NCI-H2227 (cell line): Measurements from ENCODE around the gene CDC42EP3.

Experiments used
- DNase-seq: peaks from one replicate; lab custom pipeline; 2025; ENCODE audit not compliant: unreplicated experiment; lab: John Stamatoyannopoulos, UW

CDC42EP3 gene

GRCh38 chr2:37619959-37620300 lies 51.5 kb downstream of the CDC42EP3 start:
- DNase-seq: no peak

DNA sequence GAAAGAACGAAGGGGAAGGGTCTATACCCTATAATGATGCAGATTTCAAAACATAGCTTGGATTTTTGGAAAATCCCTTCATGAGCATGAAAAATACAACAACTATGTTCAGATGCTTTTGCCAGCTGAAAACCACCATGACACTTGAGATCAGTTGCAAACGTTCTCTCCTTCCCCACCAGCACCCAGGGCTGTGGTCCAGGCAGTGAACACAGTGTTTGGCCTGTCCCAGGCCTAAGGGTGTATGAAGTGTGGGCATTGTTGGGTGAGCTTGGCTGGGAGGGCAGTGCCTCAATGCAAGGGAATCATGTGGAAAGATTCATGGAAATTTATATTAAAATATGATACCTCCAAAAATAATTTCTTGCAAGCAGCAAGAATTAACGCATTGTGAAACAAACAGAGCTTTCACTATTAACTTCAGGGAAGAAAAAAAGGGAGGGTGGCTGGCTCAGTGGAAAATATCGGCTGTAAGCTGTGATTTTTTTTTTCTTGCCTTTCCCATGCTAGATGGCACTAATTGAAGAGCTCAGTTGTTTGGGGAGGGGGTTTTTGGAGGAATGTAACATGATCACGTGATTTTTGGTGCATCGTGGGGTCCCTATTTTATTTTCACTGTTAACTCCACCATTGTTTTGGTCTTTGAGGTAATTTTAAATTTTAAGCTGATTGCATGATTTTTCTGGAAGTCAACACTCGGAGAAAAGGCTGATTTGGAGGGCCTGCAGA lies 52.0 kb downstream of the CDC42EP3 start:
- DNase-seq: no peak

GRCh38 chr2:37618326-37618725 lies 53.1 kb downstream of the CDC42EP3 start:
- DNase-seq: no peak

DNA sequence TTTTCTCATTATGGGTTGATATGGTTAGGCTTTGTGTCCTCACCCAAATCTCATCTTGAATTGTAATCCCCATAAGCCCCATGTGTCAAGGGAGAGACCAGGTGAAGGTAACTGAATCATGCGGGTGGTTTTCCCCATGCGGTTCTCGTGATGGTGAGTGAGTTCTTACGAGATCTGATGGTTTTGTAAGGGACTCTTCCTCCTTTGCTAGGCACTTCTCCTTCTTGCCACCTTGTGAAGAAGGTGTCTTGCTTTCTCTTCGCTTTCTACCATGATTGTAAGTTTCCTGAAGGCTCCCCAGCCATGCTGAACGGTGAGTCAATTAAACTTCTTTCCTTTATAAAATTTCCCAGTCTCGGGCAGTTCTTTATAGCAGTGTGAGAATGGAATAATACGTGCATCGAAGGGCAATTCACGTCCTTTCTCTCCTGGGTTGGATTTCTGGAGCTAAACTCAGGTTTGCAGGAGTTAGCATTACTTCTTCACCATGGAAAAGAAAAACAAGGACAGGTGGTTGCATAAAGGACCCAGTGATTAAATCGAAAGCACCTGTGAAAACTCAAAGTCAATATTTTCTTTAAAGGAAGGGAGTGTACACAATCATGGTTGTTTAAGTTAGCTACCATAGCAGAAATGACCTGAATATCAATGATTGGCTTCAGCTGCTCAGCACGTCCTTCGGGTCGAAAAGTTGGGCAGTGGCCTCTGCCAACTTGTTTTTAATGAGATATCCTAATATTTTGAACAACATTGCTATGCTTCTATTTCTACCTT lies 54.1 kb downstream of the CDC42EP3 start:
- no peak for DNase-seq

DNA sequence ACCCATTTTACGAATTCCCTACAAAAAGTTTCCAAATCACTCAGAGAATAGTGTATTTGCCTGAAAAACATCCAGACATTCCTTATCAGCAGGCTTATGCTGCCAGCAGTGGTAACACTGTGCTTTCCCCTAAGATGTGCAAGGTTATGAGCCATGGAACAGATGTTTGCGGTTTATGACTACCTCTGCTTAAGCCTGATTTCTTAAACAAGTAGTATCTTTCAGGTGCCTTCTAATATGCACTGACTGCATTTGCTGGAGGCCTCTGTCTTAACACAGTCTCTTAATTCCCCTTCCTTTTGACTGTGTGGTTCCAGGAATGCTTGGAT lies 54.8 kb downstream of the CDC42EP3 start:
- no peak for DNase-seq

DNA sequence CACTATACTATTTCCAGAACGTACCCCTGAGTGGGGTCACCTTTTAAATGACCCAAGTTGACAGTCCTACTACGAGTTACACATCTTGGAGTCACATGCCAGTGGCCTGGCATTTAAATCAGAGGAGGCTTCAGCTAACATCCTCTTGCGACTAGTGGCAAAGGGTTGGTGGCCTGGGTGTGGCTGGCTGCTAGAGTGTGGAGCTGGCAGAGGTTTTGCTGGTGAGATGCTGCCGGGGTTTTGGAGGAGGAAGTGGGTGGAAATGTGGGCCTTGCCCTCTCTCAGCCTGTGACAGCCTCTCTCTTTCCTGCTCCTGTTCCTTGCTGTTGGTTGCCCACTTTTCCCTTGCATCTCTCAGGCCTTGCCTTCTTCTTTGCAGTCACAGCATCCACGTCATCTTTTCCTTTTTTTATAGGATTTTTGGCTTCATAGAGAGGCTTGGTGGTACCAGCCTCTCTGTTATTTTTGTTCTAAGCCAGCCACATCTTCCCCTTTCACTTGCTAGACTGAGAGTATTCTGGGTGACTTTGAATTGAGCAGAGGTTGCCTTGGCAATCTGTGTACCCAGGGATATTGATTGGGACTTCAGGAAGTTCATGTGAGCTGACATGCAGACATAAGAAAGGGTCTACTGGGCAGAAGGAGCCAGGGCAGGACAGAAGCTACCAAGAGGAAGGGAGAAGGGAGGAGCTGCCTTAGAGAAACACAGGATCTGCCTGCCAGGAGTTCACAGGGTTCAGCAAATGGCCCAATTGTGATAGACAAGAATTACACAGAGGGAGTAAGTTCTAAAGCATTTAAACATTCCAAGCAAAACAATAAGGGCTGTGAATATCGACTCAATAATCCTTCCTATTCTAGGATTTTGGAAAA lies 55.4 kb downstream of the CDC42EP3 start:
- no peak for DNase-seq

GRCh38 chr2:37614061-37614738 lies 57.2 kb downstream of the CDC42EP3 start:
- no peak for DNase-seq

- no peak for DNase-seq
Observed at GRCh38 chr2:37612382-37612781, 59.1 kb downstream of the CDC42EP3 start.

DNA sequence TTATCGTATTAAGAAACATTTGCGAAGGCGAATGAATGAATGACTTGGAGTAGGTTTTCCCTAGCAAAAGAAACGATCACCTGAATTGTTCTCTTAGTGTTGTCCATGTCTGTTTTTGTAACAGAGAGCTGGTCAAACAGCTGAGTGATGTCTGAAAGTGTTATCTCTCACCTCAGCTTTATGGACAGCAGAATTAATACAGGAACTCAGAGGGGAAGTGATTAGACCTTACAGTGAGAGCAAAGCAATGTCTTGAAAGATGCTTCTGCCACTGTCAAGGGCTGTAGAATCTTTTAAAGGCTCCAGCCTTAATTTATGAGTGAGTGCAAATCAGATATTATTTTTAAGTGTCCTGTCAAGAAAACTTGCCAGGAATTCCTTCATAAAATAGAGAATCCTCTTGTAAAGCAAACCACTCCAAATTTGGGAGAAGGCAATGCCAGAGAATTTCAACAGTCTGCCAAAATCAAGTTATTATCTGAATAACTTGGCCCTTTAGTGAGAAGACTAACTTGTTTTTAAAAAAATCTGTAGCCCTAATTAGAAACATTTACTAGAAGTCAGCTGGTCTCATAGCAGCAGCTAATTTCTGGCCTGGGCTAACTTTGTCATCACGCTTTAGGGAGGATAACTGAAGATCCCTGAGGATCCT lies 60.7 kb downstream of the CDC42EP3 start:
- no peak for DNase-seq

DNA sequence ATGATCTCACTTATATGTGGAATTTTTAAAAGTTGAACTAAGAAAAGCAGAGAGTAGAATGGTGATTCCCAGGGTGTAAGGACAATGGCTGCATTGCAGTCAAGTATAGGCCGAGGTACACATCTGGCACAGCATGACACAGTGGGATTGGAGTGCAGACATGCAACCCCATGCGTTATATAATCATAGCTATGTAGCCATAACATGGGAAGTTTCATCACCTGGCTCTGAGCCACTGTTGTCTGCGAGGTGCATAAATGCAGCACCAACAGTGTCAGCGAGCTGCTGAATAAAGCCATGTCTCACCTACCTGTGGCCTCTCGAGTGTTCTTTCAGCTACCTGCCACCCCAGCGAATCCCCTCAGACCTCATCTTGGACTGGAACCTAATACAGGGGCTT lies 61.7 kb downstream of the CDC42EP3 start:
- no peak for DNase-seq

- DNase-seq: no peak
Observed at GRCh38 chr2:37604716-37605115, 66.7 kb downstream of the CDC42EP3 start.

DNA sequence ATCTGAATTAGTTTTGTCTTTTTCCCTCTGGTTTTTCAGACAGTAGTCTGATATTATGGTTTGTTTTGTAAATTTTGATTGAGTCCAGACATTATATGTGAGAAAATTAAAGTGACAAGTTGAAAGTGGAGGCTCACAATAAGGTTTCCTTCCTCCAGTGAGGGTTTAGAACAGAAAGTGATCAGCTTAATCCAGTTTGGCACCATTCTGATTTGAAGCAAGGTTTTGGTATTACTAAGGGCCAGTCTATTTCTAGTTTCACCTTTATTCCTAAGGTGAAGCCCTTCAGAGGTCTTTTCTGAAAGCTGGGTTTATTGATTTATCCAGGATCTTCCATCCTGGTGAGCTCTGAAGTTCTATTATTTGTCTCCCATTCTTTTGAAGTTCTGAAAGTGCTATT lies 68.7 kb downstream of the CDC42EP3 start:
- DNase-seq: no peak

GRCh38 chr2:37602040-37602439 lies 69.4 kb downstream of the CDC42EP3 start:
- DNase-seq: no peak

- DNase-seq: no peak
Observed at GRCh38 chr2:37601569-37601968, 69.9 kb downstream of the CDC42EP3 start.

- no peak for DNase-seq
Observed at GRCh38 chr2:37600735-37601134, 70.7 kb downstream of the CDC42EP3 start.

- DNase-seq: no peak
Observed at GRCh38 chr2:37599688-37600525, 71.5 kb downstream of the CDC42EP3 start.

- DNase-seq: no peak
Observed at GRCh38 chr2:37593694-37594093, 77.7 kb downstream of the CDC42EP3 start.

- DNase-seq: no peak
Observed at GRCh38 chr2:37593024-37593423, 78.4 kb downstream of the CDC42EP3 start.
